A549 (cell line): ENCODE measurements around the gene ALCAM. TPM values are rescaled to one million over a fixed set of nuclear protein-coding genes. Genes with fewer than 3 reads are reported as not detected.

Source experiments
- ATAC-seq, 2 experiments: fragments of 200-7000 bp in 1 of 2; fragments of >200 bp in 1 of 2; cut with Nextera tagmentation in 1 of 2; cut with Tn5 transposase in 1 of 2; 3 replicates each; pipeline versions ENCODE4 v1.8.0 to v1.9.1; 2018 to 2020; ENCODE audit warnings: mild to moderate bottlenecking in 1 of 2, moderate library complexity in 1 of 2
- CTCF ChIA-PET: fragments of 300-600 bp; sonication (Branson Sonifier 250); formaldehyde crosslinking; extraction: SDS; loops from one replicate; lab custom pipeline; 2021; ENCODE audit warnings: antibody characterized with exemption, inconsistent platforms; lab: Yijun Ruan, JAX
- POLR2A ChIA-PET: fragments of 350-600 bp; formaldehyde crosslinking; extraction: SDS; loops from one replicate; lab custom pipeline; 2021; ENCODE audit warnings: antibody characterized with exemption, inconsistent platforms; lab: Yijun Ruan, JAX
- DNase-seq, 2 experiments: peaks; one replicate each; pipeline versions ENCODE4 v3.0.0 to v3.0.0-alpha.2; 2011 to 2016; ENCODE audit warnings: low read depth in 1 of 2, low spot score in 1 of 2
- FAIRE-seq: peaks from 2 replicates; lab custom pipeline; 2011; peaks lifted over from hg19 to GRCh38; lab: Jason Lieb, UNC
- H3K27ac ChIP-seq, 2 experiments: fragments of >200 bp; sonication (Bioruptor Twin); formaldehyde crosslinking; 3 replicates each; pipeline ENCODE4 v1.5.1; 2016 to 2017
- H3K4me1 ChIP-seq: fragments of >200 bp; sonication (Bioruptor Twin); formaldehyde crosslinking; 3 replicates; pipeline ENCODE4 v1.6.1; 2016
- H3K4me2 ChIP-seq: fragments of >200 bp; sonication (Bioruptor Twin); formaldehyde crosslinking; 3 replicates; pipeline ENCODE4 v1.6.1; 2016
- H3K4me3 ChIP-seq: fragments of >200 bp; sonication (Bioruptor Twin); formaldehyde crosslinking; 3 replicates; pipeline ENCODE4 v1.5.1; 2016
- H3K9me3 ChIP-seq: fragments of >200 bp; sonication (Bioruptor Twin); formaldehyde crosslinking; 3 replicates; pipeline ENCODE4 v1.6.1; 2016
- CEBPB ChIP-seq, 2 experiments: fragments of >200 bp in 1 of 2; sonication (Bioruptor Twin) in 1 of 2; formaldehyde crosslinking in 1 of 2; IDR thresholded peaks; 2 replicates each; pipeline ENCODE4 v1.6.1; 2012 to 2016
- CHD2 ChIP-seq: fragments of 150-350 bp; IDR thresholded peaks from 2 replicates; pipeline ENCODE4 v1.6.1; 2014; ENCODE audit warnings: low read length; ENCODE audit not compliant: partially characterized antibody
- CTCF ChIP-seq: fragments of >200 bp; sonication (Bioruptor Twin); formaldehyde crosslinking; IDR thresholded peaks from 3 replicates; pipeline ENCODE4 v1.5.1; 2016
- E2F6 ChIP-seq: IDR thresholded peaks from 2 replicates; pipeline ENCODE4 v1.6.1; 2012; ENCODE audit warnings: low read depth, borderline replicate concordance
- EHMT2 ChIP-seq: fragments of 200-600 bp; sonication (generic); IDR thresholded peaks from 2 replicates; pipeline ENCODE4 v1.6.1; 2016; ENCODE audit warnings: antibody characterized with exemption, low read depth, mild to moderate bottlenecking, moderate library complexity
- ELK1 ChIP-seq: fragments of 150-350 bp; IDR thresholded peaks from 2 replicates; pipeline ENCODE4 v1.6.1; 2014; ENCODE audit warnings: low read depth, mild to moderate bottlenecking, low read length
- EP300 ChIP-seq, 2 experiments: fragments of >200 bp; sonication (Bioruptor Twin); formaldehyde crosslinking; IDR thresholded peaks; 2 replicates in 1 of 2; 3 replicates in 1 of 2; pipeline ENCODE4 v1.6.1; 2016 to 2017
- FOSB ChIP-seq: fragments of 250-450 bp; sonication (Bioruptor Pico); IDR thresholded peaks from 2 replicates; pipeline ENCODE4 v1.5.0; 2020; ENCODE audit warnings: mild to moderate bottlenecking, moderate library complexity
- FOSL2 ChIP-seq, 2 experiments: fragments of 450-650 bp in 1 of 2; fragments of >200 bp in 1 of 2; sonication (Bioruptor Twin) in 1 of 2; formaldehyde crosslinking; IDR thresholded peaks; 2 replicates each; pipeline versions ENCODE4 v1.5.0 to v1.6.1; 2016 to 2020; ENCODE audit warnings: mild to moderate bottlenecking in 1 of 2, moderate library complexity in 1 of 2
- FOXS1 ChIP-seq: fragments of 250-450 bp; sonication (Bioruptor Pico); IDR thresholded peaks from 2 replicates; pipeline ENCODE4 v1.5.0; 2020; ENCODE audit warnings: mild to moderate bottlenecking, moderate library complexity
- HDAC2 ChIP-seq: fragments of 200-600 bp; sonication (generic); IDR thresholded peaks from 2 replicates; pipeline ENCODE4 v1.6.1; 2016
- HES2 ChIP-seq: fragments of >200 bp; sonication (Bioruptor Twin); formaldehyde crosslinking; IDR thresholded peaks from 2 replicates; pipeline ENCODE4 v1.6.1; 2016
- HEYL ChIP-seq: fragments of 250-450 bp; sonication (Bioruptor Pico); IDR thresholded peaks from 2 replicates; pipeline ENCODE4 v1.8.0; 2021; ENCODE audit warnings: mild to moderate bottlenecking, moderate library complexity
- HOXB13 ChIP-seq: fragments of 250-450 bp; sonication (Bioruptor Pico); IDR thresholded peaks from 2 replicates; pipeline ENCODE4 v1.5.0; 2020; ENCODE audit warnings: low read depth, mild to moderate bottlenecking, moderate library complexity
- JUN ChIP-seq, 2 experiments: fragments of >200 bp; sonication (Bioruptor Twin); formaldehyde crosslinking; IDR thresholded peaks; 2 replicates in 1 of 2; 3 replicates in 1 of 2; pipeline ENCODE4 v1.6.1; 2016 to 2017
- MAX ChIP-seq: IDR thresholded peaks from 2 replicates; pipeline ENCODE4 v1.6.1; 2012
- MAZ ChIP-seq: fragments of 150-350 bp; IDR thresholded peaks from 2 replicates; pipeline ENCODE4 v1.6.1; 2014; ENCODE audit warnings: antibody characterized with exemption, low read depth, low read length, borderline replicate concordance
- NPAS2 ChIP-seq: fragments of 250-450 bp; sonication (Bioruptor Pico); IDR thresholded peaks from 2 replicates; pipeline ENCODE4 v1.8.0; 2022; ENCODE audit warnings: mild to moderate bottlenecking, moderate library complexity, borderline replicate concordance
- PHF8 ChIP-seq: fragments of 200-600 bp; sonication (generic); IDR thresholded peaks from 2 replicates; pipeline ENCODE4 v1.6.1; 2016; ENCODE audit warnings: low read depth, mild to moderate bottlenecking, antibody characterized with exemption, moderate library complexity, borderline replicate concordance
- RARB ChIP-seq: fragments of 250-450 bp; sonication (Bioruptor Pico); IDR thresholded peaks from 2 replicates; pipeline ENCODE4 v1.8.0; 2021; ENCODE audit warnings: mild to moderate bottlenecking, moderate library complexity
- RCOR1 ChIP-seq: fragments of 150-350 bp; IDR thresholded peaks from 2 replicates; pipeline ENCODE4 v1.6.1; 2014; ENCODE audit warnings: antibody characterized with exemption, low read length, low read depth
- RNF2 ChIP-seq: fragments of 200-600 bp; sonication (generic); IDR thresholded peaks from 2 replicates; pipeline ENCODE4 v1.6.1; 2016; ENCODE audit warnings: low read depth, mild to moderate bottlenecking, antibody characterized with exemption, moderate library complexity, borderline replicate concordance
- WGBS: methylation state at CpG from one replicate; pipeline ENCODE4 v1.1.6; 2017; ENCODE audit errors: missing lambda C conversion rate; 5-methylcytosine and 5-hydroxymethylcytosine counted together
- polyA plus RNA-seq, 4 experiments: library from polyadenylated mRNA; depleted of rRNA in 3 of 4; stranded (reverse); fragments of >200 nt; fragmentation: RNase III in 1 of 4; extraction: RNeasy Plus Mini Kit Qiagen cat#74134 plus additional on column Dnase treatment in 1 of 4; gene quantifications; 2 replicates in 3 of 4; 3 replicates in 1 of 4; pipeline ENCODE4 v1.2.3, GENCODE V29; 2011 to 2017
- TF ChIP-seq, protein P1 (sequence below): IDR thresholded peaks from 2 replicates; pipeline ENCODE4 v1.6.1; 2012

Gene ALCAM
- polyA plus RNA-seq, 2 of the 4 experiments (the other 2 are of a cell fraction), result 57.1 to 145 TPM

GRCh38 chr3:105449414-105449813 is 82.7 kb downstream of the ALCAM start:
- DNase-seq, result no peak
- peaks cover 14% of the 10 kb centered on the region; the same call in 2 of the 3 replicates for H3K4me1 ChIP-seq
- FAIRE-seq, result no peak
- TF ChIP-seq RNF2 (no peak), FOSB (CRISPR knock-in tag) (no peak), HOXB13 (CRISPR knock-in tag) (no peak), MAZ (no peak)
- no peak overlapping the region for H3K4me2 ChIP-seq
- ChIA-PET POLR2A (no interaction called here), CTCF (interaction anchor here (1.1 to 1.5 kb wide), 2 partner anchors 8 to 11 kb away, joined by 3 to 4 read pairs; no protein-coding TSS in a partner anchor)
- ATAC-seq, result no peak
- no peaks in the 10 kb centered on the region for H3K9me3 ChIP-seq
- 93% methylated on average over 3 of the region's 3 CpGs for WGBS
- H3K27ac ChIP-seq, result no peak overlapping the region
- no peak overlapping the region for H3K4me3 ChIP-seq

- Histone ChIP-seq H3K4me1 (peaks cover 14% of the 10 kb centered on the region), H3K27ac (no peak overlapping the region), H3K4me2 (no peak overlapping the region), H3K4me3 (no peak overlapping the region), H3K9me3 (no peaks in the 10 kb centered on the region)
- ChIA-PET POLR2A (no interaction called here), CTCF (interaction anchor here (0.9 kb wide), 1 partner anchor 86 kb away, joined by 3 read pairs; no protein-coding TSS in a partner anchor)
- no peak for FAIRE-seq
- no peak for ATAC-seq
- 91% methylated on average over 6 of the region's 6 CpGs for WGBS
- no peak for TF ChIP-seq NPAS2
- TF ChIP-seq RARB, result no peak
- TF ChIP-seq HEYL, result no peak
- no peak for TF ChIP-seq ELK1
- TF ChIP-seq EHMT2, result no peak
- no peak for TF ChIP-seq CTCF
- no peak for TF ChIP-seq HES2
- no peak for TF ChIP-seq JUN (IDR thresholded peaks at IDR 0.05)
- no peak for TF ChIP-seq FOSB (CRISPR knock-in tag)
- TF ChIP-seq FOXS1 (CRISPR knock-in tag), result no peak
- no peak for TF ChIP-seq CHD2
- TF ChIP-seq PHF8, result no peak
- TF ChIP-seq RCOR1, result no peak
- no peak for TF ChIP-seq E2F6
- TF ChIP-seq MAZ, result no peak
- TF ChIP-seq EP300 (IDR thresholded peaks at IDR 0.05), result no peak
- no peak for DNase-seq
Measured at GRCh38 chr3:105456017-105456416, 89.3 kb downstream of the ALCAM start.

GRCh38 chr3:105458518-105459215 is 92.0 kb downstream of the ALCAM start:
- Histone ChIP-seq H3K4me2 (no peak overlapping the region; the same call in 2 of the 3 replicates), H3K4me1 (peaks cover 14% of the 10 kb centered on the region), H3K9me3 (no peaks in the 10 kb centered on the region), H3K27ac (no peak overlapping the region), H3K4me3 (no peak overlapping the region)
- CTCF ChIA-PET, result interaction anchor here (0.9 kb wide), 1 partner anchor 91 kb away, joined by 3 read pairs; the partner anchor contains the start of gene ALCAM
- POLR2A ChIA-PET, result no interaction called here
- ATAC-seq (no peak), DNase-seq (no peak), FAIRE-seq (no peak)
- WGBS, result 82% methylated on average over 3 of the region's 3 CpGs
- TF ChIP-seq HDAC2 (no peak), RCOR1 (no peak), CEBPB (IDR thresholded peaks at IDR 0.05) (no peak), MAX (no peak), FOSL2 (IDR thresholded peaks at IDR 0.05) (no peak), FOSL2 (CRISPR knock-in tag; IDR thresholded peaks at IDR 0.05) (no peak), RNF2 (no peak), HES2 (no peak), CTCF (no peak)
- TF ChIP-seq, protein P1, sequence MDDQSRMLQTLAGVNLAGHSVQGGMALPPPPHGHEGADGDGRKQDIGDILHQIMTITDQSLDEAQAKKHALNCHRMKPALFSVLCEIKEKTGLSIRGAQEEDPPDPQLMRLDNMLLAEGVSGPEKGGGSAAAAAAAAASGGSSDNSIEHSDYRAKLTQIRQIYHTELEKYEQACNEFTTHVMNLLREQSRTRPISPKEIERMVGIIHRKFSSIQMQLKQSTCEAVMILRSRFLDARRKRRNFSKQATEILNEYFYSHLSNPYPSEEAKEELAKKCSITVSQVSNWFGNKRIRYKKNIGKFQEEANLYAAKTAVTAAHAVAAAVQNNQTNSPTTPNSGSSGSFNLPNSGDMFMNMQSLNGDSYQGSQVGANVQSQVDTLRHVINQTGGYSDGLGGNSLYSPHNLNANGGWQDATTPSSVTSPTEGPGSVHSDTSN, result no peak
